Fibroblast of the aortic adventitia (primary cell): ENCODE data around the gene FLNB. TPM values are rescaled to one million over a fixed set of nuclear protein-coding genes. Genes with fewer than 3 reads are reported as not detected.
"Not testable (repeated sequence)": the region's sequence is repeated elsewhere in the genome, so short reads cannot be mapped to it uniquely, and the experiment has no call there.

Experiments used
- DNase-seq: peaks from one replicate; pipeline ENCODE4 v3.0.0-alpha.2; 2010; ENCODE audit warnings: low read depth
- H3K4me3 ChIP-seq: 2 replicates; pipeline ENCODE4 v1.5.1; 2011; ENCODE audit warnings: low read depth, mild to moderate bottlenecking, control low read depth, low read length, moderate library complexity
- CTCF ChIP-seq: IDR thresholded peaks from 2 replicates; pipeline ENCODE4 v1.5.1; 2011; ENCODE audit warnings: mild to moderate bottlenecking, low read length, control low read depth, inconsistent platforms; ENCODE audit not compliant: insufficient read depth
- total RNA-seq: library from RNA; depleted of rRNA; stranded (reverse); fragments of >200 nt; gene quantifications from 2 replicates; pipeline ENCODE4 v1.2.3, GENCODE V29; 2012; ENCODE audit warnings: low replicate concordance

The FLNB gene
- total RNA-seq, 1 donor = 69.0 TPM

GRCh38 chr3:57981483-57982087, 26.6 kb upstream of the FLNB start:
- no peak overlapping the region for H3K4me3 ChIP-seq
- DNase-seq = no peak
- TF ChIP-seq CTCF = no peak

- DNase-seq = no peak
- no peak for TF ChIP-seq CTCF
- H3K4me3 ChIP-seq = no peak overlapping the region
Measured at GRCh38 chr3:57982561-57983243, 25.5 kb upstream of the FLNB start.

- no peak for TF ChIP-seq CTCF
- DNase-seq = peak; percentile 94
Measured at GRCh38 chr3:57983734-57984518, 24.3 kb upstream of the FLNB start.

GRCh38 chr3:57985176-57985983, 22.8 kb upstream of the FLNB start:
- DNase-seq = no peak
- TF ChIP-seq CTCF = no peak
- H3K4me3 ChIP-seq = no peak overlapping the region

More at GRCh38 chr3:57983734-57984518, 24.3 kb upstream of the FLNB start:
- H3K4me3 ChIP-seq = no peak overlapping the region

- TF ChIP-seq CTCF = no peak
- DNase-seq = no peak
- H3K4me3 ChIP-seq = no peak overlapping the region
Measured at GRCh38 chr3:57985984-57986246, 22.3 kb upstream of the FLNB start.

GRCh38 chr3:57986261-57986660, 22.0 kb upstream of the FLNB start:
- TF ChIP-seq CTCF = no peak
- DNase-seq = no peak
- H3K4me3 ChIP-seq = no peak overlapping the region

- not testable (repeated sequence) for H3K4me3 ChIP-seq, DNase-seq
Measured at GRCh38 chr3:57989198-57989597, 19.0 kb upstream of the FLNB start.
